DMS79 treated with DMSO at 0.1 percent for 48 hours (cell line): Measurements from ENCODE around the gene UNC13B.
"Not testable (repeated sequence)": the region's sequence is repeated elsewhere in the genome, so short reads cannot be mapped to it uniquely, and the experiment has no call there.

Source experiments
- DNase-seq: peaks from one replicate; lab custom pipeline; 2025; lab: John Stamatoyannopoulos, UW

The UNC13B gene

DNA sequence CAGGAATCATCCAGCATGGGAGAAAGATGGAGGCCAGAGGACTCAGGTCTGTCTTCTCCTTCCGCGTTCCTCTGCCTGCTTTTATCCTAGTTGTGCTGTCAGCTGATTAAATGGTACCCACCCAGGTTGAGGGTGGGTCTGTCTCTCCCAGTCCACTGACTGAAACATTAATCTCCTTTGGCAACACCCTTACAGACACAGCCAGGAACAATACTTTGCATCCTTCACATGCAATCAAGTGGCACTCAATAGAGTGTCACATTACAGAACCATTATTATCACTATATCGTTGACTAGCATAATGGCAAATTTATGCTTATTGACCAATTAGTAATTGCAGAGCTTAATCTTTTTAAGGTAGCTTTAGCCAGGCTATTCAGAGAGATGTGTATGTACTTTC lies 64.8 kb downstream of the UNC13B start:
- peak; percentile 88 for DNase-seq

DNA sequence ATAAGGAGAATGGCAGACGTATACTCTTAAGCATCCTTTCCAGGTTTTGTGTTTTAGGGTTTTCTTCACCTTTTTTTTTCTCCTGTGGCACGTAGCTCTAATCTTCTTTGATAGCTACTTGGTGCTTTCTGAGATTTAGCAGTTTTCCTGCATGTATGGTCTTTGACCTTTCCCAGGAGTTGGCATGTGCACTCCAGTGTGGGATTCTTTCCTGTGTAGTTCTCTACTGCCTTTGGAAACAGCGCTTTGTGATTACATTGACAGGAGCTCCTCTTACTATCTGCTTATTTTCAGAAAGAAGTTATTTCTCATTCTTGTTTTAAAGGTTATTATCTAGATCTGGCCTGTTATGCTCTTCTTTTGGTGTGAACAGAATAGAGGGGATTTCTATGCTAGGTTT lies 65.5 kb downstream of the UNC13B start:
- DNase-seq = no peak

DNA sequence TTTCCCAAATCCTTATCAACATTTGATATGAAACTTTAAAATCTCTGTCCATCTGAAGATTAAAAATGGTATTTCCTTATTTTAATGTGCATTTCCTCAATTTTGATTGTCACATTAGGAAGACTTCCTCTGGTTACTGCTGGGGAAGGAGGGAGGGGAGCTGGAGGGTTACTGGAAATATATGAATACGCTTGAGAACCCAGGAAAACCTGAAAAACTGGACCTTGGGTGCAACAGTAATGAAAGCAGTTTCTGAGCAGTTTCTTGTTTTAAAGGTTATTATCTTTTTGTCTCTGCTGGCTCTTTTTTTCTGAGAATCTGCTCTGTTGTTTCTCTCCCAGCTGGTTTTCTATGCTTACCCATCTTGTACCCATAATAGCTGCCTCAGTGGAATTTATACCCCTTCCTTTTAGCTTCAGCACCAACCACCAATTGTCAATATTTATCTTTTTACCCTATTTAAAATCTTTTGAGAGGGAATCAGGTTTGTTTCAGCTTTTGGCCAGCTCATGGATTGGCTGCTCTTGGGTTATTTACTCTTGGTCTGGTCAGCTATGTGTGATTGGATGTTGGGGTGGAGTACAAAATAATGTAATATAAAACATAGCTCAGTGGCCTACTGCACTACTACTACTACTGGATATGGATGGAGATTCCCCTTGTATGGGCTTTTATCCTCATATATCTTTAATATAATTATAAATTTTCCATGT lies 67.4 kb downstream of the UNC13B start:
- no peak for DNase-seq

DNA sequence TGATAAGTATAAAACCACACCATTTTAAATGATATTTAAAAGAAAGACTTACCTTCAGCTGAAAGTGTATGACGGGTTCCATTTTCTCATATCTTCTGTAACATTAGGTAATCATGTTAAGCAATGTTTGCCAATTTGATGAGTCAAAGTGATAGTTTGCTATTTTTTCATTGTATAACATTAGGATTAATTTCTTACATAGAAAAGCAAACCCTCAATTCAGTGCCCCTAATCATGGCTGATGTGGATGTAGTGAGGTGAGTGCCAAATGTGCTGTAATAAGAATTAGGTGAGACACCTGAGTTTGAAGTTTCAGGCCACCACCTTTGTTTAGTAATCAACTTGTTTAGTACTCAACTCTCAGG lies 68.0 kb downstream of the UNC13B start:
- DNase-seq = no peak

DNA sequence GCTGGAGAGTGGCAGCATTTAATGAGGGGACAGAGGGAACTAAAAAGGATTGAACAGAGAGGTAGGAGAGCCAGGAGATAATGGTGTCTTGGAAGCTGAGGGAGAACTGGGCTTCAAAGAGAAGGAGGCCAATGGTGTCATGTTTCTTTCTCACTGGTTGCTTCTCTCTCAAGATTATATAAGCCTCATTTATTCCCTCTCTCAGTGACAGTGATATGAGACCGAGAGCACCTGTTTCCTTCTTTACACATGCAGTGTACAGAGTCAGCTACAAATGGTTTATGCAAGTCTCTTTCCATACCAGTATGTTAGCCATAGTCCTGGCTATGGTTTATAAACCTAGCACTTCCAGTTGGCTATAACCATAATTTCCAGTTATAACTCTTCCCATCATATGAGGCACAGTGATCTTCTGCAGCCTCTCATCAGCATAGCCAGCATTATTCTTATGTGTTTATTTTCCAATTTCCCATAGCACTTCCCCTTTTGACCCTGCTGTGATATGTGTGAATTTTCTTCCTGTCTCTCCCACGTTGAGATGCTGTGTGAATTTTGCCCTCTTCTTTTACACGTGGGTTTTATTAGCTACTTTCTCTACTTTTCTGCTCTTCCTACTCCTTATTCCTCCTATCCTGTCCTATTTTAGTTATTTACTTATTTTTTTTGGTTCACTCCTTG lies 71.2 kb downstream of the UNC13B start:
- DNase-seq = peak; percentile 30

DNA sequence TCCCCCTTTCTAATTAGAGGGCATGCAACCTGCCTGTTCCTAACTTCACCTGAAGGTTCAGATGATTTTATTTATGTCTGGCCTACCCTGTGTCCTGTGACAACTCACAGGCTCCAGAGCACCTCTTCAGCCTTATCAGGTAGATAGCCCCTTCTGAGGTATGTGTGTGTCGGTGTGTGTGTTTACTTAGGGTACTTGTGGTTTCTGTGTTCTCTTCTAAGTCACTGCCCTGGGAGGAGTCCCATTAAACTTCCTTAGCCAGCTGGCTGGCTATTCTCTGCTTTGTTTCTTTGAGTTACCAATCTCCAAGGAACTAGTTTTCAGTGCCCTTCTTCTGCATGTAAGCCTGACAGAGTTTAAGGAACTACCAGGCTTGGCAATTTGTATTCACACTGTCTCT lies 74.9 kb downstream of the UNC13B start:
- peak; percentile 68 for DNase-seq

DNA sequence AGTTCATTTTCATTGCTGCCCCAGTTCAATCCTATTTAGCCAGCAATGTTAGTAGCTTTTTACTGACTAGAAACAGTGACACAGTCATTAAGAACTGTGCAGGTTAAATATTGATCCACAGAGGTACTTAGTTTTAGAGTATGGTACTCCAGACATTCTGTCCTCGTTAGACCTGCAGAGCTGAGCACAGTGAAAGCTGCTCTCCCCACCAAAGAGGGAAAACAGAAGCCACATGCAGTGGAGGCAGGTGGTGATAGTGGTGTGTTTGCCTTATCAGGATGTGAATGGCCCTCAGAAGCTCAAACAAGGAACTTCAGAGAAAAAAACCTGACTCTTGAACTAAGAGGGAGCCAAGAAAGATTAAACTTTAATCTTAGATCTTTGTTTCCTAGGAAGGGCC lies 75.5 kb downstream of the UNC13B start:
- peak; percentile 87 for DNase-seq

DNA sequence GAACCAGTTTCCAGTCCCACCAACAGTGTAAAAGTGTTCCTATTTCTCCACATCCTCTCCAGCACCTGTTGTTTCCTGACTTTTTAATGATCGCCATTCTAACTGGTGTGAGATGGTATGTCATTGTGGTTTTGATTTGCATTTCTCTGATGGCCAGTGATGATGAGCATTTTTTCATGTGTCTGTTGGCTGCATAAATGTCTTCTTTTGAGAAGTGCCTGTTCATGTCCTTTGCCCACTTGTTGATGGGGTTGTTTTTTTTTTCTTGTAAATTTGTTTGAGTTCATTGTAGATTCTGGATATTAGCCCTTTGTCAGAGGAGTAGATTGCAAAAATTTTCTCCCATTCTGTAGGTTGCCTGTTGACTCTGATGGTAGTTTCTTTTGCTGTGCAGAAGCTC lies 84.1 kb downstream of the UNC13B start:
- not testable (repeated sequence) for DNase-seq

DNA sequence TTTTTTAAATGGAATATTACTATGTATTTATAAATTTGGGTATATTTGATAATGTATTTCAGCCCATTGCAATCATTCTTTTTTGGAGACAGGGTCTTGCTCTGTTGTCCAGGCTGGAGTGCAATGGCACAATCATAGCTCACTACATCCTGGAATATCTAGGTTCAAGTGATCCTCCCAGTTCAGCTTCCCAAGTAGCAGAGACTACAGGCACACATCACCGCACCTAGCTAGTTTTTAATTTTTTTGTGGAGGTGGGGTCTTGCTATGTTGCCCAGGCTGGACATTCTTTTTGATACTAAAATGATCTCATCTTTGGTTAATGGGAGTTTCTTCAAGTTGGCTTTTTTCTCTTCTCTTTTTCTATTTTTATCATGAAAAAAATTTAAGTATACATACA lies 91.3 kb downstream of the UNC13B start:
- DNase-seq = no peak

DNA sequence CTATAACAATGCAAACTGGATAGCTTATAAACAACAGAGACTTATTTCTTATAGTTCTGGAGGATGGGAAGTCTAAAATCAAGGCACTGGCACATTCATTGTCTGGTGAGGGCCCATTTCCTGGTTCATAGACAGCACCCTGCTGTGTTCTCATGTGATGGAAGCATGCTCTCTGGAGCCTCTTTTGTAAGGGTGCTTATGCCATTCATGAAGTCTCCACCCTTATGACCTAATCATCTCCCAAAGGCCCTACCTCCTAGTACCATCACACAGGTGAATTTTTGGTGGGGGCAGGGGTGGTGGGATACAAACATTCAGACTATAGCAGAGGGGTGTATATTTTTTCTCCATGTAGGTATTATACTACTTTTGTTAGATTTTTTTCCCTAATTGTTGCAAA lies 92.4 kb downstream of the UNC13B start:
- peak; percentile 8 for DNase-seq

DNA sequence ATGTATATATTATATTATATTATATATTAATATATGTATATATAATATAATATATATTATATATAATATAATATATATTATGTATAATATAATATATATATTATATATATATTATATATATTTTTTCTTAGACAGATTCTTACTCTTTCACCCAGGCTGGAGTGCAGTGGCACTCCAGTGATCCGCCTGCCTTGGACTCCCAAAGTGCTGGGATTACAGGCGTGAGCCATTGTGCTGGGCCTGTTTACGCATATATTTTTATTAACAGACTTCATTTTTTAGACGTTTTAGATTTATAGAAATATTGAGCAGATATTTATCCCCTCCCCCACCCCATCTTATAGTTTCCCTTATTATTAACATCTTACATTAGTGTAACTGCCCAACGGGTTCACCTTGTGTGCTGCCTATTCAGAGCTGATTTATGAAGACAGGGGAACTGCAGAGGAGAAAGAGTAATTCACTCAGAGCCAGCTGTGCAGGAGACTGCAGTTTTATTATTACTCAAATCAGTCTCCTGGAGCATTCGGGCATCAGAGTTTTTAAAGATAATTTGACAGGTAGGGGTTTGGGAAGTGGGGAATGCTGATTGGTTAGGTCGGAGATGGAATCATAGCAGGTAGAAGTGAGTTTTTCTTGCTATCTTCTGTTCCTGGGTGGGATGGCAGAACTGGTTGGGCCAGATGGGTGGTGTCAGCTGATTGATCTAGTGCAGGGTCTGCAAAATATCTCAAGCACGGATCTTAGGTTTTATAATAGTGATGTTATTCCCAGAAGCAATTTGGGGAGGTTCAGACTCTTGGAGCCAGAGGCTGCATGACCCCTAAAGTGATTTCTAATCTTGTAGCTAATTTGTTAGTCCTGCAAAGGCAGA lies 93.4 kb downstream of the UNC13B start:
- DNase-seq = no peak

DNA sequence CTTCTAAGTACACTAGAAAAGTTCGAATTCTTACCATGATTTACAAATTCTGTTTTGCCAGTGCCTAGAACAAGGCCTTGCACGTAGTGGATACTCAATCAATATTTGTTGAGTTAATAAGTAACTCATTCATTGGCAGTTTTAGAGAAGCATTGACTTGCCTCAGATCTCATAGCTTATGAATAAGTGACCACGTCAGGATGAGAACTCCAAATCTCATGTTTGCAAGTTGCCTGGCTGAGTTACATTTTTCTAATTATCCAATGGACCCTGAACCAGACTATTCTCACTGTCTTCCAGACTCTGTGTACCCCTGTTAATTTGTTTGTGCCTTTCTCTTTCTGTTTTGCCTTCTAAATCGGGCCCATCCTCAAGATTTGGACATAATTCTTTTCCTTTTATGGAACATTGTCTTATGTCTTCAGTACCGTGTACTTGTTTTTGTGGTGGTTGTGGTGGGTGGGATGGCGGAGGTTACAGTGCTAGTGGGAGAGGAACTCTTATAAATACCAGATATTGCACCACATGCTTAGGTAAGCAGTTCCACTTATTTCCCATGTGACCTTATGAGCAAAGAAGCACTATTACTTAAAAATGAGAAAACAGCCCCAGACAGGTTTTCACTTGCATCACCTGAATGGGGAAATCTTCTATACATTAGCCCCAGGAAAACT lies 96.3 kb downstream of the UNC13B start:
- no peak for DNase-seq

DNA sequence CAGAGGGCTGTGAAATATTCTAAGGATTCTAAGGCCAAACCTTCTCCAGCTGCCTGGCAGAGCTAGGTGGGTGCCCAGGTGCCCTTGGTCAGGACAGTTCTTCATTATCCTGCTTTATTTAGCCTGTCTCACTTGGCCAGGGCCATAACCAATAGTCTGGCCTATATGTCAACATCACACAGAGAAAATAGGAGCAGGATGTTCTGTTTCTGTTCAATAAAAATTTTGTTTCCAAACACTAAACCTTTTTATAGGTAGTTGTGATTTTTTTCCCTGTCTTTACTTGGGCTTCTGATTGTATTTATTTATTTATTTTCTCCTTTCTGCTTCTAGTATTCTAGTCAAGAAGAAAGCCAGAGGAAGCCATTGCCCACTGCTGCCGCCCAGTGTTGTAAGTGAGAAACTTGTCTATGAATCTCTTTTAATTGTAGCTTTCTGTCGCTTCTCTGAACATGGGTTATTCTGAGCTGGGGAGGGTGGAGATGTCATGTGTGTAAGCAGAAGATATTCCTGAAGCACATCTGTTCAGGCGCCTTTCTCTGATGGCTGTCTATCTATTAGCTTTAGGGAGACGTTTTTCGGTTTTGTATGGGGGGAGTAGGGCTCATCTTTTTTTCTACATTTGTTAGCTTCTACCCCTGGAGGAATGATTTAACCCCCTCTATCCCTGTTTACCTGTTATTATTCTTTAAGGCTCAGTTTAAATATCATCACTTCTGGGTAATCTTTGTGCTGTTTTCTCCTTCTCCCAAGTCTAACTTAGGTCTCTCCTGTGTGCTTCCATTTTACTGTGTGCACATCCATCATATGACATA lies 97.1 kb downstream of the UNC13B start:
- DNase-seq = peak; percentile 44

DNA sequence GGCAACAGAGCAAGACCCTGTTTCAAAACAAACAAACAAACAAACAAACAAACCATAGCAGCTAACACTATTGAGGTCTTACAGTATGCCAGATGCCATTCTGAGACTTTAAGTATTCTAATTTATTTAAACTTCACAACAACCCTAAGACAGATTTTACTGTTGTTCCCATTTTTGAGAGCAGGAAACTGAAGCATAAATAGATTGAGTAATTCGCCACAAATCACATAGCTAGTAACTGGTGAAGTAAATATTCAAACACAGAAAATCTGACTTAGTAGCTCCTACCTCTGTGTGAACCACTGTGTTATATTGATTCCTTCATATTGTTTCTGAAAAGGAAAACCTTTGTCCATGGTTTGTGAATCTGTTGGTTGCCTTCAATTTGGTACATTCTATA lies 98.4 kb downstream of the UNC13B start:
- DNase-seq = no peak

DNA sequence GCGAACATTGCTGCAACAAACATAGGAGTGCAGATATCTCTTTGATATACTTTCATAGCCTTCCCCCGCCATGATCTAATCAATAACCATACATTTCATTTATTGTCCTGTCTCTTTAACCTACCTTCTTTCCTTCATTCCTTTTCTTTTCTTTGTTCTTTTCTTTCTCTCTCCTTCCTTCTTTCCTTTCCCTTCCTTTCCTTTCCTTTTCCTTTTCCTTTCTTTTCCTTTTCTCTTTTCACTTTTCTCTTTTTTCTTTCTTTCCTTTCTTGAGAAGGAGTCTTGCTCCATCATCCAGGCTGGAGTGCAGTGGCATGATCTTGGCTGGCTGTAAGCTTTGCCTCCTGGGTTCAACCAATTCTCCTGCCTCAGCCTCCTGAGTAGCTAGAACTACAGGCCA lies 100.3 kb downstream of the UNC13B start:
- DNase-seq = no peak

DNA sequence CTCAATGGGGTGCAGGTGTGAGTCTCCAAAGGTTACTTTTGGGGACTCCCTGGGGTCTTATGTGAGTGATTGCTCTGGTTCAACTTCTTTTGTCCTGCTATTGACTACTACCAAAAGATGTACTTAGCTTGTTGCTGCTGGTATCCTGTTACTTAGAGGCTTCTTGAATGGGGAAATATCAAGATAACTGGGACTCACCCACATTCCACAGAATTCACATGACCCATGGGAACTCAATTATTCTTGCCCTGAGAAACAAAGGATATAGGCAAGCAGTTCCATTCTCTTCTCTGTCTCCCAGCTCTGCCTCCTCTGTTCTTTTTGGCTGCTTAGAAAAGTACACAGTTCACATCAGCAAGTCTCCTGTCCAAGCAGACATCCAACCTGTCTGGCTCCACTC lies 105.9 kb downstream of the UNC13B start:
- no peak for DNase-seq

DNA sequence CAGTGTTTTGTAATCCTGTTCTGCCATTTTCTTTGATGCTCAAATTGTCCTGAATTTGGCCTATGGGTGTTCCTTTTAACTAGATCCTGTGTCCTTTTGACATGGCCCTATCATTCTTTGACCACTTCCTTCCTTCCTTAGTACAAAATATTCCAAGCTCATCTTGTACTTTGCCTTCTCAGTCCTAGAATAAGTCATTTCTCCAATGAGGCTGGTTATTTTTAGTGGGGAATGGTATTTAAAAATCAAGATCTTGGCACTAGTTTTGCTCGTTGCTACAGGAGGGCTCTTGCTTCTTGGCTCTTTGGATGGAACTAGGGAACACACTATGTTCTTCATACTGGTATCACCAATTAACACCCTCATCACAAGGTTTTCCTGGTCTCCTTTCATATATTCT lies 108.1 kb downstream of the UNC13B start:
- no peak for DNase-seq

DNA sequence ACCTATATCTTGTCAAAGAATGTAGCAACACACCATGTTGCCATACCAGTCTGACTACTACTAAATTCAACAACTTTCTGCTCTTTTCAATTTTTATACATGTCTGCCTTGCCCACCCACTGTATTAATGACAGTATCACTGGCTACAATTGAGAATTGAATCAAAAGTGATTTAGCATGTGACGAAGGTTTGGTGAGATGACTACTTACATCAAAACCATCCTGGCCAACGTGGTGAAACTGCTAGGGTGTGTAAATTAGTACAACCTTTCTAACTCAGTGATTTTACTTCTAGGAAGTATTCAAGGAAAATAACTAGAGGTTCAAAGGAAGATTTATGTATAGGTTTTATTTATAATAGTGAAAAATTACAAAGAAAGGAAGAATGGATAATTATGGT lies 109.8 kb downstream of the UNC13B start:
- no peak for DNase-seq

DNA sequence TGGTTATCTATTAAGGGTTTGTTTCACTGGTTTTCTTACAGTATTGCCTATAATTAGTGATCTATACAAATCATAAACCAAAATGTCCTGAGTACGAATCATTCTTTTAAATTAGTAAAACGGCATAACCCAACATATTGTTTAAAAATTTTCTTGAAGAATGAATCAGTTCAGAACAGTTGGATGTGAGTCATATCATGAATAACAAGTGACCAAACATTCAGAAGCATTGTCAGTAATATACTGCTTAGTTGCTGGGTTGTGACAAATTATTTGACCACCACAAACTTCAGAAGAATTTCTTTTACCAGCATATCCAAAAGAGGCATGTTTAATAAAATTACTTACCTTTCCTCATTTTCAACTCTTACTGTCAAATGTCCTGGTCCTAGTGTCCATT lies 111.2 kb downstream of the UNC13B start:
- no peak for DNase-seq

DNA sequence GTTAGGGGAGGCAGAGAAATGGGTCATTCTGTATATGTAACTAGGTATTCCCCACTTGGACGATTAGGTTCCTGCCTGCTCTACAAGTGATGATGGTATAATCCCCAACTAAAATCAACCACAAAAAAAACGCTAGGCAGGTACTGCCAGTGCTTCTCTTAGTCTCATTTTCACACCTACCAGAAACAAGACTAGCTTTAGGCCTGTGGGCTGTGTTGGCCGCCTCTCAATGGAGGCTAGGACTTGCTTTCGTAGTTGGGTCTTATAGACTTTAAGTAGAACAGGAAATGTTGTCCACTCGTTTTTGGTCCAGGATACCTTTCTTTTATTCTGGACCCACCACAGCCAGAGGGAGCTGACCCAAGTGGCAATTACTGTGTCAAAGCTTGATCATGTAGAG lies 111.8 kb downstream of the UNC13B start:
- no peak for DNase-seq

DNA sequence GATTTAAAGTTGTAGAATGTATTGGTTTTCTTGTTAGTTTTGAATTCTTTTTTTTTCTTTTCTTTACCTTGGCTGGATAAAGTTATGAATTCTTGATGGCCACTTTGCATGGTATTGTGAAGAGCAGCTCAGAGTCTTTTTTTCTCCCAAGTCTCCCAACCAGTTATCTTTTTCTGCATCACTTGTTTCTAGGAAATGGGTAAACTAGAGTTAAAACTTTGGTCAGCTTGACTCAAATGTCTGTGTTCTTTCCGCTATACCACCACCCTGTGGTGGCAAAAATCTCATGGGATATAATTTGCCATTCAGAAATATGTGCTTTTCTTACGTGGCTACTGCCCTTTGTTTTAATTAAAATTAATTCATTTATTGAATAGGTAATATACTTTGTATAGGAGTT lies 113.2 kb downstream of the UNC13B start:
- no peak for DNase-seq

DNA sequence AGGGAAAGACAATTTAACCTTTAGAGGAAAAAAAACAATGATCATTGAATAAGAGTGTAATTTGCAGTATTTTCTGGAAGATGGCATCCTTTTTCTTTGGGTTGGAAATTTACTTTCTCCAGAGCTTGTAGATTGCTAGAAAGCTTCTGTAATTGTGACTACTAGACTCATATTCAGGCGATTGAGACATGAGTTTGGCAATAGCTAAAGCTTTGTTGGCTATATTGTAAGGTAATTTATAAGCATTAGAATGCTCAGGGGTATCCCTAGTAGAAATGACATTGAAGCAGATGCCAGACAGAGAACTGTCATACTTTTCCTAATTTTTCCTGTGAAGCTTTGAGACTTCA lies 115.3 kb downstream of the UNC13B start:
- DNase-seq = no peak
